B cell (primary cell): ENCODE data around the gene BRD9.

Source experiments
- CTCF ChIP-seq: fragments of 200-600 bp; IDR thresholded peaks from one replicate; pipeline ENCODE4 v1.8.0; 2022; ENCODE audit warnings: antibody characterized with exemption, mild to moderate bottlenecking
- EZH2 ChIP-seq: IDR thresholded peaks from 2 replicates; pipeline ENCODE4 v1.6.1; 2012; ENCODE audit warnings: borderline replicate concordance, low read depth, mild to moderate bottlenecking, moderate library complexity, low read length; ENCODE audit not compliant: insufficient read depth, poor library complexity, severe bottlenecking

- no peak for TF ChIP-seq CTCF
- no peak for TF ChIP-seq EZH2
Measured at GRCh38 chr5:816176-816575, 76.4 kb downstream of the BRD9 start.
